Omental fat pad (tissue), 4 donors: Measurements from ENCODE around the gene UCP2. TPM values are rescaled to one million over a fixed set of nuclear protein-coding genes. Genes with fewer than 3 reads are reported as not detected.

Experiments used
- ATAC-seq: fragments of 150-250 bp; one replicate; pipeline ENCODE4 v1.9.1; 2016; ENCODE audit warnings: mild to moderate bottlenecking, moderate library complexity; ENCODE audit not compliant: low FRiP score
- DNase-seq: peaks from one replicate; pipeline ENCODE4 v3.0.0-alpha.2; 2019; ENCODE audit warnings: low spot score
- CTCF ChIP-seq, 3 donors: fragments of 450-650 bp; IDR thresholded peaks; one replicate each; pipeline ENCODE4 v1.5.1; 2016 to 2017; ENCODE audit warnings: antibody characterized with exemption in 3 of 3, mild to moderate bottlenecking in 3 of 3, moderate library complexity in 2 of 3
- total RNA-seq, 4 donors: library from RNA; depleted of rRNA; stranded (reverse); fragments of >200 nt; gene quantifications; one replicate each; pipeline ENCODE4 v1.1.0, GENCODE V29; 2016

UCP2 gene
- total RNA-seq, 4 donors from 2014 or later = 58.9 to 163 (median 131) TPM

DNA sequence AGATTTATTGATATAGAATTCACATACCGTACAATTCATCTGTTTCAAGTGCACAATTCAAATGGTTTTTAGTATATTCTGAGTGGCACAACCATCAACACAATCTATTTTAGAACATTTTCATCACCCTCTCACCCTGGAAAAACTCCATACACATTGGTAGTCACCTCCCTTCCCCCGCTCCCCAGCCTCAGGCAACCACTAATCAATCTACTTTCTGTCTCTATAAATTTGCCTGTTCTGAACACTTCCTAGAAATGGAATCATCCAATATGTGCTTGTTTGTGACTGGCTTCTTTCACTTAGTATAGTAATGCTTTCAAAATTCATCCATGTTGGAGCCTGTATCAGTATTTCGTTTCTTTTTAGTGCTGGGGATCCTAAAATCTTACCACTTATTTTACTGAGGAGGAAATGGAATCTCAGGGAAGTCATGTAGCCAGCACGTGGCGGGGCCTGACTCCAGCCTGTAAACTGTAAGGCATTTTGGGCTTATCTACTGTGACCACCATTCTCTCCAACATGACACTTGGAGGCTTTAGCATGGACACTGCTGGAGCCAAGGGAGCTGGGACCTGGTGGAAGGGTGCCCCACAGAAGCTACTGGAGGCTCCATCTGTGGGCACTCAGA, 27.1 kb upstream of the UCP2 start:
- no peak for TF ChIP-seq CTCF (IDR thresholded peaks at IDR 0.05)
- DNase-seq = no peak
- ATAC-seq = no peak

GRCh38 chr11:74009230-74009547, 26.5 kb upstream of the UCP2 start:
- ATAC-seq (no peak), DNase-seq (no peak)
- TF ChIP-seq CTCF (IDR thresholded peaks at IDR 0.05) = no peak

- TF ChIP-seq CTCF (IDR thresholded peaks at IDR 0.05) = no peak
- DNase-seq (no peak), ATAC-seq (no peak)
These were observed 26.0 kb upstream of the UCP2 start, which contains the start of gene UCP3 for GRCh38 chr11:74008373-74009229. TSS of gene UCP3 (minus strand) at chr11:74009085. CDS start at chr11:74007042, 2,043 bp downstream.

GRCh38 chr11:74007691-74008372, 25.2 kb upstream of the UCP2 start:
- no peak for ATAC-seq
- TF ChIP-seq CTCF (IDR thresholded peaks at IDR 0.05) = no peak
- DNase-seq = no peak

DNA sequence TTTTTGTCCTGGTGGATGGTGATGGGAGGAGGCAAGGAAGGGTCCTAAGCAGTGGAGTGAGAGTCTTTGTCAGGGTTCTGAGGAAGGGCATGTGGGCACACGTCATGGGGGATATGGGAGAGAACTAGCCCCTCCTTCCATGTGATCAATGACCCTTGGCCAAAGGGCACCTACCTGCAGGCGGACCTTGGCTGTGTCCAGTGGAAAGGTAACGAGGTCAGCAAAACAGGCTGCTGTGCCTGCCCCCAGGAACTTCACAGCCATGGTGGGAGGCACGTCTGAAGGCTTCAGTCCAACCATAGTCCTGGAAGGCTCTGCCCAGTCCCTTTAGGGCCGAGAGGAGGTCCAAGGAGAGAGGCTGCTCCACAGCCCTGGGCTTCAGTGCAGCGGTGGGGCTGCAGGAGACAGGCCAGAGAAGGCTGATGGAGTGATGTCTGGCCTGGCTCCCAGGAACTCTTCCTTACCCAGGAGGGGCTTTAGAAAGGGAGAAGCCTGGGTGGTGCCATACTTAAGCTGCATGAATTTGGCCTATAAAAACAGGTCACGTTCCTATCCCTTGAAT, 24.2 kb upstream of the UCP2 start:
- TF ChIP-seq CTCF (IDR thresholded peaks at IDR 0.05) = no peak
- no peak for DNase-seq
- ATAC-seq = no peak

DNA sequence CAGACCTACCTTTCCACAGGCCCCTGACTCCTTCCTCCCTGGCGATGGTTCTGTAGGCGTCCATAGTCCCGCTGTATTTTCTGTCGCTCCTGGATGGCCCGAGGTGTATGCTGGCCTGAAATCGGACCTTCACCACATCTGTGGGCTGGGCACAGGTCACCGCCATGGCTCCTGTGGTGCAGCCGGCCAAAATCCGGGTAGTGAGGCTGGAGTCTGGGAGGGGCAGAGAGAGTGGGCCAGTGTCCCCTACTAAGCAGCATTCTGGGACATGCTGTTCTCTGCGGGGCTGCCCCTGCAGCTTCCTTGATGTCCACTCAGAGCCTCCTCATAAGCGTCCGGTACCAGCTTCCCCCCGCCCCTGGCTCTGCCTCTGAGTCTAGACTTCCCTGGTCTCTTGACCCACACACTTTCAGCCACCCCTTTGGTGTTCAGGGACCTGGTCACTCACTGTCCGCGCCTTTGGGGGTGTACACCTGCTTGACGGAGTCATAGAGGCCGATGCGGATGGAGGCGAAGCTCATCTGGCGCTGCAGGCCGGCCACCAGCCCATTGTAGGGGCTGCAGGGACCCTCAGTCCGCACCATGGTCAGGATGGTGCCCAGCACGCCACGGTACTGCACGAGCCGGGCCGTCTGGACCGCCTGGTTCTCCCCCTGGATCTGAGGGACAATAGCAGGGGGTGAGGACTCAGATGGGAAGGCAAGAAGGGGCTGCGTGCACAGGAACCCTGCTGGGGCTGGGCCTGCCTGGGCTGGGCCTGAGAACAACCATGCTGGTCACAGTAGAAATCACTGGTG, 23.3 kb upstream of the UCP2 start:
- DNase-seq = no peak
- TF ChIP-seq CTCF (IDR thresholded peaks at IDR 0.05) = no peak

More for the DNA sequence above, 23.3 kb upstream of the UCP2 start:
- no peak for ATAC-seq
